NB4 (cell line): Measurements from ENCODE around the gene C9orf85.

ENCODE experiments used
- MYC ChIP-seq: IDR thresholded peaks from 2 replicates; pipeline ENCODE4 v1.6.1; 2011; ENCODE audit warnings: low read depth, low read length
- POLR2A ChIP-seq: IDR thresholded peaks from 2 replicates; pipeline ENCODE4 v1.6.1; 2011; ENCODE audit warnings: mild to moderate bottlenecking; ENCODE audit not compliant: insufficient read length; ENCODE audit errors: extremely low read depth
- TF ChIP-seq, protein P1 (sequence below): IDR thresholded peaks from one replicate; pipeline ENCODE4 v1.5.1; 2012; ENCODE audit warnings: low read depth, low read length

DNA sequence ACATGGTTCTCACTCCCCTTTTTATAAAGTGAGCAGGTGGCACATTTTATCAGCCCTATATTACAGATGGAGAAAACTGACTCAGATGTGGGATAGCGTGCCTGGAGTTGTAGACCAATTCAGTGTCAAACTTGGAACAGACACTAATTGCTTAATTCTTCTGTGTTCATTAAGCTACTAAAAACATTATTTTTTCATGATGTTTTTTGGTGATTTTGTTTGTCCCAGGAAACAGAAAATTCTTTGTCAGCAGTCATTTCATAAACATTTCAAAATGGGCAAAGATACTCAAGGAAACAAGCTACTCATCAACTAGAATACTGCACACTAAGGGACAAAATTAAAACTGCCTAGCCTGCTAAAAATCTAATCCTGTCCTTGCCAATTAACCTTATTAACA is 2.6 kb upstream of the C9orf85 start:
- TF ChIP-seq POLR2A (no peak), MYC (no peak)
- TF ChIP-seq, protein P1, sequence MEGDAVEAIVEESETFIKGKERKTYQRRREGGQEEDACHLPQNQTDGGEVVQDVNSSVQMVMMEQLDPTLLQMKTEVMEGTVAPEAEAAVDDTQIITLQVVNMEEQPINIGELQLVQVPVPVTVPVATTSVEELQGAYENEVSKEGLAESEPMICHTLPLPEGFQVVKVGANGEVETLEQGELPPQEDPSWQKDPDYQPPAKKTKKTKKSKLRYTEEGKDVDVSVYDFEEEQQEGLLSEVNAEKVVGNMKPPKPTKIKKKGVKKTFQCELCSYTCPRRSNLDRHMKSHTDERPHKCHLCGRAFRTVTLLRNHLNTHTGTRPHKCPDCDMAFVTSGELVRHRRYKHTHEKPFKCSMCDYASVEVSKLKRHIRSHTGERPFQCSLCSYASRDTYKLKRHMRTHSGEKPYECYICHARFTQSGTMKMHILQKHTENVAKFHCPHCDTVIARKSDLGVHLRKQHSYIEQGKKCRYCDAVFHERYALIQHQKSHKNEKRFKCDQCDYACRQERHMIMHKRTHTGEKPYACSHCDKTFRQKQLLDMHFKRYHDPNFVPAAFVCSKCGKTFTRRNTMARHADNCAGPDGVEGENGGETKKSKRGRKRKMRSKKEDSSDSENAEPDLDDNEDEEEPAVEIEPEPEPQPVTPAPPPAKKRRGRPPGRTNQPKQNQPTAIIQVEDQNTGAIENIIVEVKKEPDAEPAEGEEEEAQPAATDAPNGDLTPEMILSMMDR, result no peak
